ENCODE data around the gene SMIM35.
"Not testable (repeated sequence)": the region's sequence is repeated elsewhere in the genome, so short reads cannot be mapped to it uniquely, and the experiment has no call there.

The SMIM35 gene

GRCh38 chr11:118080296-118080695 is 6.5 kb downstream of the SMIM35 start:
- DNase-seq (ENCODE audit: low spot score), result no peak

- DNase-seq (ENCODE audit: low spot score), result no peak
Measured at GRCh38 chr11:118079491-118079890, 7.3 kb downstream of the SMIM35 start.

- no peak for DNase-seq (ENCODE audit: low spot score)
Measured at GRCh38 chr11:118078911-118079411, 7.8 kb downstream of the SMIM35 start.

GRCh38 chr11:118076754-118077281 is 9.9 kb downstream of the SMIM35 start, which contains the start of gene TMPRSS4:
TSS of gene TMPRSS4 (plus strand) at chr11:118077078. CDS start at chr11:118077303, 225 bp downstream.
- peak; percentile 87 for DNase-seq (ENCODE audit: low spot score)

- DNase-seq (ENCODE audit: low spot score), result peak; percentile 59
Measured at GRCh38 chr11:118074785-118075184, 12.0 kb downstream of the SMIM35 start.

GRCh38 chr11:118074091-118074685 is 12.6 kb downstream of the SMIM35 start:
- no peak for DNase-seq (ENCODE audit: low spot score)

- DNase-seq (ENCODE audit: low spot score), result no peak
Measured at GRCh38 chr11:118073554-118073953, 13.2 kb downstream of the SMIM35 start.

GRCh38 chr11:118071416-118072030 is 15.2 kb downstream of the SMIM35 start:
- no peak for DNase-seq (ENCODE audit: low spot score)

GRCh38 chr11:118068945-118069612 is 17.7 kb downstream of the SMIM35 start:
- DNase-seq (ENCODE audit: low spot score), result no peak

GRCh38 chr11:118068206-118068944 is 18.4 kb downstream of the SMIM35 start:
- DNase-seq (ENCODE audit: low spot score), result no peak

GRCh38 chr11:118067006-118067405 is 19.8 kb downstream of the SMIM35 start:
- DNase-seq (ENCODE audit: low spot score), result no peak

GRCh38 chr11:118065384-118065783 is 21.4 kb downstream of the SMIM35 start:
- no peak for DNase-seq (ENCODE audit: low spot score)

GRCh38 chr11:118064956-118065355 is 21.8 kb downstream of the SMIM35 start:
- DNase-seq (ENCODE audit: low spot score), result no peak

GRCh38 chr11:118062631-118063030 is 24.1 kb downstream of the SMIM35 start:
- not testable (repeated sequence) for DNase-seq (ENCODE audit: low spot score)

GRCh38 chr11:118062181-118062580 is 24.6 kb downstream of the SMIM35 start:
- DNase-seq (ENCODE audit: low spot score), result not testable (repeated sequence)

- no peak for DNase-seq (ENCODE audit: low spot score)
Measured at GRCh38 chr11:118061586-118062125, 25.1 kb downstream of the SMIM35 start.

GRCh38 chr11:118060869-118061268 is 25.9 kb downstream of the SMIM35 start:
- DNase-seq (ENCODE audit: low spot score), result no peak

- DNase-seq (ENCODE audit: low spot score), result no peak
Measured at GRCh38 chr11:118060081-118060661, 26.6 kb downstream of the SMIM35 start.

GRCh38 chr11:118059246-118059940 is 27.4 kb downstream of the SMIM35 start:
- DNase-seq (ENCODE audit: low spot score), result no peak

- no peak for DNase-seq (ENCODE audit: low spot score)
Measured at GRCh38 chr11:118058311-118059245, 28.2 kb downstream of the SMIM35 start.

All from LoVo (cell line).